Subcutaneous adipose tissue (tissue), 4 donors: ENCODE results near the gene RXRA. TPM values are rescaled to one million over a fixed set of nuclear protein-coding genes. Genes with fewer than 3 reads are reported as not detected.

Experiments used
- CTCF ChIP-seq: fragments of 450-650 bp; IDR thresholded peaks from one replicate; pipeline ENCODE4 v1.5.1; 2016; ENCODE audit warnings: low read depth, mild to moderate bottlenecking, control low read depth, antibody characterized with exemption, moderate library complexity
- total RNA-seq, 4 donors: library from RNA; depleted of rRNA; stranded (reverse); fragments of >200 nt; gene quantifications; one replicate each; pipeline ENCODE4 v1.1.0, GENCODE V29; 2016

RXRA gene
- total RNA-seq, 4 donors from 2014 or later: 39.1 to 141 (median 53.6) TPM

- TF ChIP-seq CTCF: no peak
These were observed 41.7 kb downstream of the RXRA start for GRCh38 chr9:134367791-134368490.

GRCh38 chr9:134368571-134368970, 42.3 kb downstream of the RXRA start:
- no peak for TF ChIP-seq CTCF

- TF ChIP-seq CTCF: no peak
These were observed 43.4 kb downstream of the RXRA start for GRCh38 chr9:134369416-134370212.

GRCh38 chr9:134370213-134370492, 43.9 kb downstream of the RXRA start:
- no peak for TF ChIP-seq CTCF

GRCh38 chr9:134370638-134371037, 44.4 kb downstream of the RXRA start:
- no peak for TF ChIP-seq CTCF

GRCh38 chr9:134371731-134372130, 45.5 kb downstream of the RXRA start:
- TF ChIP-seq CTCF: no peak

- no peak for TF ChIP-seq CTCF
These were observed 46.5 kb downstream of the RXRA start for GRCh38 chr9:134372581-134373267.
